Erythroblast (primary cell): ENCODE measurements around the gene FYN.

Experiments used
- DNase-seq, 2 experiments: peaks; one replicate each; lab custom pipeline; 2025; lab: John Stamatoyannopoulos, UW
- GATA1 ChIP-seq: IDR thresholded peaks from 2 replicates; pipeline ENCODE4 v1.6.1; 2011; ENCODE audit warnings: low read depth, mild to moderate bottlenecking, control low read depth, low read length, moderate library complexity
- POLR2A ChIP-seq: IDR thresholded peaks from 2 replicates; pipeline ENCODE4 v1.6.1; 2011; ENCODE audit warnings: mild to moderate bottlenecking, low read length

FYN gene

DNA sequence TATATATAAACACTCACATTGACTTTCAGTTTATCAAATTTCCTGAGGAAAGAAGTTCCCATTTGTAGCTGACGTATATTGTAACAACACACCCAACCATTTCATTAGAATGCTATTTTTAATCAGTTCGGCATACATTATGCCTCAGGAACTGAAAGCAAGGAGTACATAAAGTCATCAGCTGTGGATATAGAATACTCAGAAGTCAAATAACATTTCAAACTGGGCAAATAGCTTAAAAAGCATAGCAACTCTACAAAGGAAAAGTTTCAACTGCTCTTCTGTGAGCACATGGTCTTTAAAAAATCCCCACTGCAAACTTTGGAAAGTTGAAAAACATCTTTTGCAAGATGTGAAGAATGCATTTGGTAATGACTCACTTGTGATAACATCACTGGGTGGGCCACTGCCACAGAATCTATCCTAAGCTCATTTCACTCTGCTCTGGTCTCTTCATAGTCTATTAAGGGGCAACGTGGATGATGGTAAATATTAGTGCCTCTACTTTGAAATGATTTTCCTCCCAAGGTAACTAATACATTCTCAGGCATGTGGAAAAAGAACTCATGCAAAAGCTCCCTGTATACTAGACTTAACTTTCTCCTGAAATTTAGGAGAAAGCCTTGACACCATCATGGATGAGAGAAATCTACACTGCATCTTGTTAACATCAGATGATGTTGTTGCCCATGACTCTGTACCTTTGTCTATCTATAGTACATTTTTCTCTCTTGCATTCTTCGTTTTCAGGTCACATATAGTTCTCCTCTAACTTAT lies 49.2 kb downstream of the FYN start:
- DNase-seq, result peak; percentile 47 to 58
- TF ChIP-seq GATA1 (no peak), POLR2A (no peak)

GRCh38 chr6:111823012-111823411 lies 50.2 kb downstream of the FYN start:
- TF ChIP-seq POLR2A (no peak), GATA1 (no peak)
- no peak for DNase-seq

DNA sequence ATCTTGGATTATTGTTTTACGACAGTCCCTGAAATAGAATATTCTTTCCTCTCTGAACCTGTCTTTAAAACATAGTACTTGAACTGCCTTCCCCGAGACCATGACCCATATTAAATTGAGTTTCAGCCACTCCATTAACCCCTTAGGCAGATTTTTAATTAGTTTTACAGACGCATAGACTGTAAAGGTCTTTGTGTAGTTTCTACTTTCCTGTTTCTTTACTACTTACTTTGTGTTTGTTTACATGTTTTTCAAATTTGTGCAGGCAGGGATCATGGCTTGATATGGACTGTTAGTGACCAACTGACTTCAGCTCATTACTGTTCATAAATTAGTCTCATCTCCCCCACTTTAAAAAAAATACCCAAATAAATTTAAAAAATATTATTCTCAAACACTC lies 53.8 kb downstream of the FYN start:
- no peak for DNase-seq

GRCh38 chr6:111818539-111819226 lies 54.6 kb downstream of the FYN start:
- no peak for DNase-seq
- TF ChIP-seq GATA1 (no peak), POLR2A (no peak)

More for the DNA sequence above, 53.8 kb downstream of the FYN start:
- TF ChIP-seq POLR2A (no peak), GATA1 (no peak)

DNA sequence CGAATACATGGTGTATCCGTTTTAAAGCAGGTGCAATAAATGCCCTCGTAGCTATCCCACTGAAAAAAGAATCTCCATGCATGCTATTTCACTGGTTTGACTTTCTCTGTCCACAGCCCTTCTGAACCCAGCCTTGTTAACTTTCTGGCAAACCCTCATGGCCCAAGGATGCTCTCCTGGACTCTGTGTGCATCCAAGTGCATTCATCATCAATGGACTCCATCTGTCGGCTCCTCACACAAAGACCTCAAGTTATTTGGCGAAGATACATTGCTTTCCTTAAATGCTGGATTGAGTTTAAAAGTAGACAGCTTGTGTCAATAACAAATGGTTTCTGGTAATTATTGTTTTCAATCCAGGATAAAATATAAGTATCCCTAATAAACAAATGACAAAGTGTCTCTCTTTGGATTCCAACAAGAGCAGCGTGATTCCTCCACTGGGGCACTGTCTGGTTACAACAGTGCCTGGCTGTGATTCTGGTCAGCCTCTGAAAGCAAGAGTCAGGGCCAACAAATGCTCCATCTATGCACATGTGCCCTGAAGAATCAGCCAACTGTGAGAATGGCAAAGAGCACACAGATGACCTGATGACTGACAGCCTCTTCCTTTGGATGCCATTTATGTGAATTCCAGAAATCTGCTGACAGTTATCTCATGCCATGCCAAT lies 55.7 kb downstream of the FYN start:
- no peak for TF ChIP-seq POLR2A
- TF ChIP-seq GATA1, result no peak

DNA sequence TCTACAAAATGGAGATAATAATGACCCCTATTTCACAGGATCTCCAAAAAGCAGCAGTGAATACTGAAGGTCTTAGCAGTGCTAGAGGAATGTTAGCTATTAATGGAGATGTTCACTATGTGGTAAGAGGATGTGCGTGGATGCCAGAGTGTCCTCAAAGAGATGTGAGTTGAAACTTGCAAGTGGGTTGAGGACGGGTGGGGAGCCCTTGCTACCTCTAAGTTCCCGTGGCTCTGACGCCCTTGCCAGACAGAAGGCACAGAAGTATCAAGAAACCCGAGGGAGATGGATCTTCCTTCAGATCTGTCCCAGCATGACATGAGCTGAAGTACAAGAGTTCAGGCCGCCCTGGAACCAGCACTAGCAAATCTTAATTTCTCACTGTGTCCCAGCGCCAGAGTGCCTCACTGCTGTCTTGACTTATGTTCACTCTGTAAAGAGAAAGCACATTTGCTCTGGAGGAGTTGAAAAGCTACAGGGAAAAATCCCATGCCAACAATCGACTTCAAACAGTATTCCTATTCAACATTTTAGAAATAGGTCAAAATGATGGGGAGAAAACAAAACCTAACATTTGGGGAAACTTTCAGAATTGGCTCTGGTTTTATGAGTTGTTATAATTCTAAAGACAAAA lies 59.5 kb downstream of the FYN start:
- no peak for DNase-seq
- TF ChIP-seq GATA1, result no peak
- no peak for TF ChIP-seq POLR2A

More for the DNA sequence above, 55.7 kb downstream of the FYN start:
- no peak for DNase-seq

DNA sequence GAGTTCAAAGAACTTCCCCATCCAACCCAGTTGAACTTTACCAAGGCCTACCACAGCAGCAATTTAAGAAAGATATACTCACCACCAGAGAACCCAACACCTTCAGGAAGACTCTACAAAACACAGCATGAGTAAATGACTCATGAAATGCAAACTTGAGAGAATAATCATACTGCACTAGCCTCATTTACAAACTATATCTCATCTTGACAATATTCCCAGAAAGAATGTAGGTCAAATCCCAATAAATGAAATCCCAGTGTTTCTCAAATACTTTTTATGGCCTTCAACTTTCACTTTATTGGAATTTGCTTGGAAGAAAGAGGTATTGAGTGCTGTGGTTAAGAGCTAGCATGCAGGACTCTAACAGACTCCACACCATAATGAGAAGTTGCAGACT lies 60.0 kb downstream of the FYN start:
- DNase-seq, result no peak
- no peak for TF ChIP-seq GATA1

DNA sequence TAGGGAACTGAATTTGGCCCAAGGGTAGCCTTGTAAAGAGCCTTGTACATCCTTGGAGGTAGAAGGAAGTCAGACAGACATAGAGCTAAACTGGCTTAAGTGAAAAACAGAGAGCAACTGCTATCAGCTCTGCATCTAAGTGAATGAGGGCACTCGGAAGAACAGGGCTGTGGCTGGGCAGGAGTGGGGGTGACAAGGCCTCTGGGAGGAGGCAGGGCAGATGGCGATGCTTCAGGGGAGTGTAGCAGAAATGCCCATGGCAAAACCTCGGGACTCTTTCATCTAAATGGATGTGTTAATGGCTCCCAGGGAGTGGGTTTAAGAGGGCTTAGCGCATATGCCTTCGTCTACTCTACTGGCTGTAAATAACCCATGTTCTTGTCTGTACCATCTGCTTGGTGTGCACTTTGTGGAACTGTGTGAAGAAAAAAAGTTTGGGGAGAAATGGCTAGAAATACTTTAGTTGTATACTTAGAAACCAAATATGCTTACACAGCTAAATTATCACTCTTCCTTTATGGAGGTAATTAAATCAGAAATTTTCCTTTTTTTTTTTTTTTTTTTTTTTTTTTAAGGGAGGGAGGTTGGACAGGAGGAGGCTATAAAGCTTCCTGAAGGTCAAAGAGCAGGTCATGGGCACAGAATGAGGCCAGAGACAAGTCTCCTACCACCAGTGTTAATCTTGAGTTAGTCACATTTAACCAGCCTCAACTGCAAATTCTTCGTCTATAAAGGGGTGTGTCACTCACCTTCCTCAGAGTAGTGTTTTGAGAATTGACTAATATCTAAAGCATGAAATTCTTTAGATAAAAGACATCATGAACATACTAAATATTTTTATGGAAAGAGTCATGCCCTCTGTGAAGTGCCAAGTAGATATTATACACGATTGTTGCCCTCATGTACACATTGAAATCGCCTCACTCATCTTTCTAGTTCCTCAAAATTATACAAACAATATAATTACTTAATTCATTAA lies 60.9 kb downstream of the FYN start:
- TF ChIP-seq GATA1 (no peak), POLR2A (no peak)
- DNase-seq, result no peak

DNA sequence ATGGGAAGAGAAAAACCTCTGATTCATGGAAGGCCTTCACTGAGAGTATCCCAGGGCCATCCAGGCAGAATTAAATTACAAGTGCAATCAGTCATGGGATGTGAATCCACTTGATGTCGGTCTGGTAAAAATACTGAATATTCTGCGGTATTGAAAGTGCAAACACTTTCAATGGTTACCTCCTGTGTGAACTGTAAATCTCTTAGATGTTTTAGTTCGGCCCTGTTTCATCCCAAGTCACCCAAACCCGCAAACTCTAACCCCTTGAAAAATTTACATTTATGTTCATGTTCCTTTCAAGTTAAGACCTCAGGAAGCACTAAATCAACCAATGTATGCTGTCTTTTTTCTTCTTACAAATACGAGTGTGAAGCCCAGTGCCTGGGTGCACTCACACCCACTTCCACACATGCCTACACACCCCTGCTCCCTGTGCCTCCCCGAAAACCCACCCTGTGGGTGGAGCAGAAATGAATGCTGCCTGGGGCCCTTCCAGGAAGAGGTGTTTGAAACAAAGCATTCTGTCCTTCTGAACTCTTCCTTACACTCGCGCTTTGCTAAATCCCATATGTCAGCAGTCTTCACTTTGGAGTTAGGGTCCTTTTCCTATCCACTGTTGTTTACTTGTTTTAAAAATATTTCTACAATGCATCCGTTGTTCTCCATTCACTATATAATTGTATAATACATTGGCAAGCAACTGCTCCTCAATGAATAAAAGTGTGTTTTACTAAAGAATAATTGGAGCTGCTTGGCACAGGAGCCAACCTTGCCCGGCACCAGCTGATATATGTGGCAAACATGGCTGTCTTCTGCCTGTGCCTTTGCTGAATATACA lies 62.7 kb downstream of the FYN start:
- TF ChIP-seq POLR2A, result no peak
- no peak for TF ChIP-seq GATA1
- DNase-seq, result no peak

DNA sequence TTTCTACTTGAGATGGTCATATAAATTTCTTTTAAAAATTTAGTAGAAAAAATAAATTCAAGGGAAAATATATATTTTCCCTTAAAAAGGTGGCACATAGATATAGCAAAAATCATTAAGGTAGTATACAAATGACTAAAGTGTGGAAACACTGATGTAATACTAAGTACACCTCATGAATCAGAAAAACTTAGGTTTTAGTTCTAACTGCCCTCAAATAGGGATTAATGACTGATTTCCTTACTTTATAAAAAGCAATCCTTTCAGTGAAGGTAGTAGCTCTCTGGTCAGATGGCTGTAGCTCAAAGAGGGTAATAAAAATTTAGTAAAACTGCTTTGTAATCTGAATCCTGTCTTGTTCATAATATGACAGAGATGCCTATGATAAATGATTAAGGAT lies 63.5 kb downstream of the FYN start:
- TF ChIP-seq POLR2A (no peak), GATA1 (no peak)
- DNase-seq, result no peak

- DNase-seq, result no peak
- TF ChIP-seq POLR2A (no peak), GATA1 (no peak)
Measured at GRCh38 chr6:111809264-111809663, 64.0 kb downstream of the FYN start.

GRCh38 chr6:111808493-111808892 lies 64.8 kb downstream of the FYN start:
- no peak for TF ChIP-seq GATA1
- no peak for TF ChIP-seq POLR2A
- no peak for DNase-seq
